NCI-H2196 treated with DMSO at 0.1 percent for 48 hours (cell line): ENCODE measurements around the gene CEP112.

ENCODE experiments used
- DNase-seq: peaks from one replicate; lab custom pipeline; 2025; ENCODE audit not compliant: unreplicated experiment; lab: John Stamatoyannopoulos, UW

Gene CEP112

DNA sequence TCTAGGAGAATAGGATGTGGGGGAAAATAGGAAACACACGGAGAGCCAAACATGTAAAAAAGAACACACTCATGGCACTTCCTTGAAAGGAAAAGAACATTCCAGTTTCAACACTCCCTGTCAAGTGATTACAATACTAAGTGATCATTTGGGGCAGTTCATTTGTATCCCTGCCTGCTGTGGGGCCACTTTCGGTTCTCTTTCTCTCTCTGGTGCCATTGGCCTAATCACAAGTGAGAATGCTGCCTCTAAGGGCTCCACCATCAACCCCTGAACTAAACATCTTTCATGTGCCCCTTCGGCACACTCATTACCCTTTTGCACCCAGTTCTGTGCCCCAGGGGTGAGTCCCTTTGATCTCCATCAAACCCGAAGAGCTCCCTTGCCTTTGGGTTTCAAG is 197.3 kb downstream of the CEP112 start:
- no peak for DNase-seq

DNA sequence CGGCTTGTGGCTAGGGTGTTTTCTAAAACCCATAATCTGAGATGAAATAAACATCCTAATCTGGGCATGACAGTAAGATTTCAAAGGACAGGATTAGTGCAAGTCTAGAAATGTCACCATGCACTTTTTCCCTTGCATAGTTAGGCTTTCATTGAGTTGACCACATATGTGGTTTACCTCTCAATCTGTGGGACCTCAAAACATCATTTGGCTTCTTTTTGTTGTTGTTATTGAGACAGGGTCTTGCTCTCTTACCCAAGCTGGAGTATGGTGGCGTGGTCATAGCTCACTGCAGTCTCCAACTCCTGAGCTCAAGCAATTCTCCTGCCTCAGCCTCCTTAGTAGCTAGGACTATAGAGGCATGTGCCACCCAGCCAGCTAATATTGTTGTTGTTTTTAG is 197.8 kb downstream of the CEP112 start:
- no peak for DNase-seq

DNA sequence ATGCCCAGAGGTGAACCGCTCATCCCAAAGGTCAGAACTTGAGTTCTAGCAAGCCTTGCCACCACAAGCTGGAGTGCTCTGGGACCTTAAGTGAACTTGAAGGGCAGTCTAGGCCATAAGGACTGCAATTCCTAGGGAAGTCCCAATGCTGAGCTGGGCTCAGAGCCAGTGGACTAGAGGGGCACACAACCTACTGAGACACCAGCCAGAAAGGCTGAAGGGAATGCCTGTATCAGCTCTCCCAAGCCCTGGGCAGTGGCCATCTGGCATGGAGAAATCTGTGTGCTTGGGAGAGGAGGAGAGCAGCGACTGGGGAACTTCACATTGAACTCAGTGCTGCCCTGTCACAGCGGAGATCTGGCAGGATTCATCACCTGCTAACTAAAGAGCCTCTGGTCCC is 201.3 kb downstream of the CEP112 start:
- no peak for DNase-seq

DNA sequence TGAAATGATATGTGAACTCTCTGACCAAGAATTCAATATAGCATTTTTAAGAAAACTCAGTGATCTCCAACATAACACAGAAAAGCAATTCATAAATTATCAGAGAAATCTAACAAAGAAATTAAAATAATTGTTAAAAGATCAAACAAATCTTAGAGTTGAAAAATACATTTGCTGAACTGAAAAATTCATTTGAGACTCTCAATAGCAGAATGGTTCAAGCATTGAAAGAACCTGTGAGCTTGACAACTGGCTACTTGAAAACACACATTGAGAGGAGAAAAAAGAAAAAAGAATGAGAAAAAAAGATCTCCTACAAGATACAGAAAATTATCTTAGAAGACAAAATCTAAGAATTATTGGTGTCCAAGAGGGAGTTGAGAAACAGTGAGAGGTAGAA is 203.5 kb downstream of the CEP112 start:
- DNase-seq, result no peak

DNA sequence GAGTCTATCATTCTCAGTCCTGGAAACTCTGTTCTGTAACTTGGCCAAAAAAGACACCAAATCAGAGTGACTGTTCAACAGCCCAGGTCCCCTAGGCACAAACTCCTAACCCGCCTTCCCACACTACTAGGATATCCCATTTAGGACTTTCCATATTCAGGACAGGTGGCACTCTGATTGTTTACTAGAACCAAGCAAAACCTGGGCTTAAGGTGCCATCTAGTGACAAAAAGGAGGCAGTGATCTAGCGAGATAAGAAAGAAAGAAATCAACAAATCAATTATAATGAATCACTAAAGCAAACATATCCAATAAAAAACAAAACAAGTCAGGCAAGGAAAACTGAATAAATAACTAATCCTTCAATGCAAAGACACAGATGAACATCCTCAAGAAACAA is 203.9 kb downstream of the CEP112 start:
- no peak for DNase-seq

DNA sequence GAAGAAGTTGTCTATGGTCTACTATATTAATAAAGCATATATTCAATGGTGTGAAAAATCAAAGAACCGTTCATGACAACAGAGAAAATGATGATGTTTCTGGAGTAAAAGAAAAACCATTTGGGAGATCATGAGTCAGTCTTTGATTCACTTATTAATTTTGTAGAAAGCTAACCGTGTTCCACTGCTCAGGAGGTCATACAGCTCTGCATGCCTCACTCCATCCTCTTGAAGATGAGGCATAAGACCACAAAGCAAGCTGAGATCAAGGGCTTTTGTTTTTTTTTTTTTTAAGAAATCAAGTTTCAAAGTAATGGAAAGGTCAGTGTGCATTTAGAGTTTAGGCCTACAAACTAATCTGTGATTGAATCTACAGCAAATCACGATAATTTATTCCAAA is 206.4 kb downstream of the CEP112 start:
- no peak for DNase-seq

DNA sequence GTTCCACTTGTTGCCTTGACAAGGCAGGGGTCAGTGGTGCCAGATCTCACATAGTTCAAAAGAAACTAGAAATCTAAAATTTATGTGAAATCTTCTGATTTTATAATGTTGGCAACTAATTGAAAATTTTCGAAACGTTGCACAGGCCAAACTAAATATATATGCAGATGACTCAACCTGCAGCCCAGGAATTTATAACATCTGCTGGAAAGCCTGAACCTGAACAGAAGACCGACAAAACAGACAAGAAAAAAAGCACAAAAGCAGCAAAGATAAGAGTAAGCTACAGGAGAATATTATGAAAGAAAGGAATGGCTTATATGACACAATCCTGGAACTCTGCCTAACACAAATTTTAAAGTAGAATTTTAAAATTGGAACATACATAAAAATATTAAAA is 207.6 kb downstream of the CEP112 start:
- no peak for DNase-seq

DNA sequence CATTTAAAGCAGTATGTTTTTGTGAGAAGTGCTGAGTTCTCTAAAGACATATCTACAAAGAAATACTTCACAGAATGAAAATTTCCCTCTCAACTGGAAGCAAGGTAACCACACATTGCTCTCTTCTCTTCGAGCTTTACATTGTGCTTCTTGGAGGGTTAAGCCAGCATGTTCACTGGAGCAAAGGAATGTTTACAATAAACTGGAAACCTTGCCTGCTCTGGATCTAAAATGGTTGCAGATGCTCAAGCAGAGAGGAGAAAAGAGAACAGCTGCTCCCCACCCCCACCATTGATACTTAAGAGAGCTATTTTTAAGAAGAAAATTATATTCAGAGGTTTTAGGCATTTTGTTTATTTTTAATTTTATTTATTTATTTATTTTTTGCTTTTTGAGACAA is 213.1 kb downstream of the CEP112 start:
- DNase-seq, result no peak

DNA sequence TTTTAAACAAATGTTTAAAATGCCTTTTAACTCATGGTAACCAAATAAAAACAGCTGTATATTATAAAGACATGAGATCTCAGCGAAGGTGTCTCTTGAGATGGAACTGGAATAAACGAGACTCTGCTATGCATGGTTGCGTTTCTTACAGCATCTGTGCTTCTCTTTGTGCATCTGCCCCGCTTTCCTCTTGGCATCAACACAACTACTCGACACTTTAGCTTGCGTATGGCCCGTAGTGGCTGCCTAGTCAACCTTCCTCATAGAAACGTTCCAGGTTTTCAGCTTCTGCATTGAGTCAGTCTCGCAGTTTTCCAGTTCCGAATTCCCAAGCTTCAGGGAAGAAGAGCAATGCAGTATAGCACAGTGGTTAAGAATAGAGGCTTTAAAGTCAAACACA is 214.9 kb downstream of the CEP112 start:
- DNase-seq, result no peak

DNA sequence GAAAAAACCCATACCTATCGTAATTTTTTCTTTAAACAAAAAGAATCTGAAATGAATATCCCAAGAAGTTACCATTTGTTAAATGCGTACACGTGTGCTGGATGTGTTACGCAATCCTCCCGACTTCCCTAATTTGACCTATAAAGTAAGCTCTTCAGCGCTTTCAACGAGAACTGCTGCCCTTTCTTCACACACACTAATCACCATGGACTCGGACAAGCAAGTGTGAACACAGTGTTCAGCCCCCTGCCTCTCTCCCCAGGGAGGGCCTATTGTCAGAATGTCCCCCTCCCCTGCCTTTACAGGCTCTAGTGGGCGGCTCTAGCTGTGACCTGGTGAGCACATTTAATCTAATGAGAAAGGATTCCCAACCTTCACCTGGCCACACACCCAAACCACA is 216.1 kb downstream of the CEP112 start:
- no peak for DNase-seq

DNA sequence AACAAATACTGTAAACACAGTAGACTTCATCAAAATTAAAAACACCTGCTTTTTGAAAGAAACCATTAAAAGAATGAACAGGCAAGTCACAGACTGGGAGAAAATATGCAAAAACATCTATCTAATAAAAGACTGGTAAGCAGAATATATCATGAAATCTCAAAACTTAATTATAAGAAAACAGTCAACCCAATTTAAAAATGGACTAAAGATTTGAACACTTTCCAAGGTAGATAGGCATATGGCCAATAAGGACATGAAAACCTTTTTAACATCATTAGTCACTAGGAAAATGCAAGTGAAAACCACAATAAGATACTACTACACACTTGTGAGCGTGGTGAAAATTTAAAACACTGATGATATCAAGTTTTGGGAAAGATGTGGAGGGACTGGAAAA is 218.7 kb downstream of the CEP112 start:
- no peak for DNase-seq

DNA sequence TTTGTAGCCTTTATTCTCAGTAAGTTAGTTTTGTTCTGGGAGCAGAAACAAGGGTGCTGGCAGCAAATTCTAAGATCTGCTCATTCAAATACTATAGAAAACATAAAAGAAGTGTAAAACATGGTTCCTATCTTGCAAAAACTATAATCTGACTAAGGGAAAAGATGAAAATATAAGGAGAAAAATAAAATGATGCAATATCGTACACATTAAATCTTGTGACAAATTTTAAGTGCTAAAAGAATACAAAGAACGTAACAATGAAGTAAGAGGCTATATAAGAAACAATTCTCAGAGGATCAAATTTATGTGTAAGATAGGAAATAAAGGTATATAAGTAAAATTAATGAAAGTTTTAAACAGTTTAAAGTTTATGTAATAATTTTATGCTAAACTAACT is 224.6 kb downstream of the CEP112 start:
- no peak for DNase-seq

DNA sequence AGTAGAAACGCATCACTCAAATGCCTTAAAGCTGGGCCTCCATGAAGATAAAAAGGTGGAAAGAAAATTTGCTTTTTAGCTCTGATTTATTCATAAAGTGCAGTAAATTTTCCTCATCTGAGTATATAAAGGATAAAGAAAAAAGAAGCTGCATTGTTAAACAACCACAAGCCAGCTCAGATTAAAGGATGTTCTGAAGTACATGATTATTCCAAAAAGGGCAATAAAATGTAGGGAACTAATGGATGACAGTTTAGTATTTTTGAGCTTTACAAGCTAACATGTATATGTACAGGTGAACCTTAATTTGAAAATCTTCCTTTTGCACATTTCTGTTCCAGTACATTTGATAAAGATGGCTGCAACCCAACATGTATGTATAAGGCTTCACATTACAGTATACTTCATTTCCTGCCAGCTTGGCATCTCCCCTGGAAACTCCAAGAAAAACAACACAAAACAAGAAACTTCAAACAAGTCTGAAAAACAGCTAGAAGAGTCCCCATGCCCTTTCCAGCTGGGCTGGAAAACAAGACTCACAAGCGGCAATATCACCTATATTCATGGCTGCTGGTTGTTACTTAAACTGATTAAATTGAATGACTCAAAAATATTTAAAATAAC is 225.7 kb downstream of the CEP112 start:
- DNase-seq, result no peak

DNA sequence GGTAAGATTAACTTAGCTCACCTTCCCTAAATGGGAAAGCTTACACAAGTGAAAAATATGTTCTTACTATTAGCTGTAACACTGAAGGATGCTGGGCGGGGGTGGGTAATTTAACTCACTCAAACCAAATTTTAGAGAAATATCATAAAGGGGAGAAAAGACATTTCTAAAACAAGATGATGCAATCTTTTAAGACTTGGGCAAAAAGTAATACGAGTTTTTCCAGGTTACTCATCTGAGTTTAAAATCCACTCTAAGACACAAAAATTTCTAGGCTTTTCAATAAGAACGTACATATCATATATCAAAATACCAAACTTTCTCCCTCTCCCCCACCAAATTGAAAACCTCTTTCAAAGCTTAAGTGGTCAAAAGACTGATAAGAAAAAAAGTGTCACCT is 228.8 kb downstream of the CEP112 start:
- DNase-seq, result no peak

DNA sequence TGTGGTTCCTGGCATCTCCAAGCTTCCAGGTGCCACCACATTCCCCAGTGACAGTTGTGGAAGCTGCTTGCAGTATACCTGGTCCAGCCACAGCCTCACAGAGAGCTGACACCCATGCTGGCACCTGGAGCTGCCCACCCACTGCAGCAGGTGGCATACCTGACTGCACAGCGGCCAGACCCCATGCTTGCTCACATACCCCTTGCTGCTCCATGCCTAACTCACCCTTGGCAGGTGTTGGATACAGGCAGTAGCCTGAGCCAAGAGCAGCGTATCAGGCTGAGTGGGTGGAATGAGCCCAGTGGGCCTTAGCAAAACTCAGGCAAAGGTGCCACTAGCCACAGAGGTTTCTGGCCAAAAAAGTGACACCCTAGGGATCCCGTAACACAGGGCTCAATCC is 232.3 kb downstream of the CEP112 start:
- DNase-seq, result no peak

DNA sequence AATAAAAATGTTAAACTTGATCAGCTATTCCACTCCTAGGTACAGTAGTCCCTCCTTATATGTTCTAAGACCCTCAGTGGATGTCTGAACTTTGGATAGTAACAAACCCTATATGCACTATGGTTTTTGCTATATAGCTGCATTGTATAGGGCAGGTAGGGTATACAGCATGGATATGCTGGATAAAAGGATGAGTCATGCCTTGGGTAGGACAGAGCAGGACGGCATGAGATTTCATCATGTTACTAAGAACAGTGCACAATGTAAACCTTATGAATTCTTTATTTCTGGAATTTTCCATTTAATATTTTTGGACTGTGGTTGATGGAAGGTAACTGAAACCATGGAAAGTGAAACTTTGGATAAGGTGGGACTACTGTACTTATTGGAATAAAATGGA is 235.1 kb downstream of the CEP112 start:
- DNase-seq, result no peak

DNA sequence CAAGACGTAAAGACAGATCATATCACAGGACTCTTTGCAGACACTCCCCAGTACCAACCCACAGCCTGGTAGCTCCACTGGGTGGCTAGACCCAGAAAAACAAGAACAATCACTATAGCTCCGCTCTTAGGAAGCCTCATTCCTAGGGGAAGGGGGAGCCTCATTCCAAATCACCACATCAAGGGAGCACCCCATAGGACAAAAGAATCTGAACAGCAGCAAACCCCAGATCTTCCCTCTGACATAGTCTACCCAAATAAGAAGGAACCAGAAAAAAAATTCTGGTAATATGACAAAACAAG is 237.8 kb downstream of the CEP112 start:
- DNase-seq, result no peak

DNA sequence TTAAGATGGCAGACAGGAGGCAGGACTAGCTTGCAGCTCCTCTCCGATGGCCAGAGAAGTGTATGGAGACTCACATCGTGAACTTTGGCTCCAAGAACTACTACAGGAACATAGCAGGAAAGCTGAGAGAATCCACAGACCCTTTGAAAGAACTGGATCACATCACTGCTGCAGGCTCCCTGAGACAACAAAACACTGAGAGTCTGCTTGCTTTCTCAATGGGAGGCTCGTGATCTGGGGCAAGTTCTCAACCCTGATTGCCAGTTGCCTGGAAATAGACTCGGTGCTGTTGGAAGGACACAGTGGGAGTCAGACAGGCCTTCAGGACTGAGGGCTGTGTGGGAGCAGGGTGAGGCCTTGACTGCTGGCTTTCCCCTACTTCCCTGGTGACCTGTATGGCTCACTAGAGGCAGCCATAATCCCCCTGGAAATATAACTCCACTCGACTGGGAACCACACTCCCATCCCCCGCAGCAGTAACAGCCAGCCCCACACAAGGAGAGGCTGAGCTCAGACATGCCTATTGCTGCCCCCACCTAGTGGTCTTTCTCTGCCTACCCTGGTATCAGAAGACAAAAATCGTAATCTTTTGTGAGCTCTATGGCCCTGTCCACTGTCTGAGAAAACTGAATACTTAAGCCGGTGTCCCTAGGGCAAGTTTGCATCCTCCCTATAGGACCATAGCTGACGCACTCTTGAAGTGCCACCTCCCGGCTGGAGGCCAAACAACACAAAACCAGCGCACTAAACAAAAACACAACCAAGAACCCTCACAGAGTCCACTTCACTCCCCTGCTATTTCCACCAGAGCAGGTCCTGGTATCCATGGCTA is 238.4 kb downstream of the CEP112 start:
- no peak for DNase-seq

DNA sequence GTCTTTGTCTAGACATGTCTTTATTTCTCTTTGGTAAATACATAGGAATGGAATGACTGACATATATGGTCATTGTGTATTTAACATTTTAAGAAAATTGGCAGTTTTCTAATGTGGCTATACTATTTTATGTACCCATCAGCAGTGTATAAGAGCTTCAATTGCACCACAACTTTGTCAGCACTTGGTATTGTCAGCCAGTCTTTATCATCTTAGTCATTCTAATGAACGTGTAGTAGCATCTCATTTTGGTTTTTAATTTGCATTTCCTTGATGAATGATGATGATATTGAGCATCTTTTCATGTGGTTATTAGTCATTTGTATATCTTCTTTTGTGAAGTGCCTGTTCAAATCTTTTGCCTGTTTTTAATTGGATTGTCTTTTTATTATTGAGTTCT is 239.3 kb downstream of the CEP112 start:
- no peak for DNase-seq

DNA sequence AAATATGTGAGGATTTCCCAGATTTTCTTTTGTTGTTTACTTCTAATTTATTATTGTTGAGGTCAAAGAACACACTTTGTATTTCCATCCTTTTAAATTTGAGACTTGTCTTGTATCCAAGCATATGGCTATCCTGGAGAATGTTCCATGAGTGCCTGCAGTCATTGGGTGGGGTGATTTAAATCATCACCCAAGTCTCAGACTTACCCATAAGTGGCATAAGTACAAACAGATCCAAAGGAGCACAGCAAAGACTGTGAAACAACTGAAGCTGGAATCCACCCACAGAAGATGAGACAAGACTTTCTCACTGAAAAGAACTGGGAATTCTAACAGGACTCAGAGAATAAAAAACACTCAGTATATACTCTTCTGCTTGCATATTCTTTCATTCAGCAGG is 239.9 kb downstream of the CEP112 start:
- no peak for DNase-seq

DNA sequence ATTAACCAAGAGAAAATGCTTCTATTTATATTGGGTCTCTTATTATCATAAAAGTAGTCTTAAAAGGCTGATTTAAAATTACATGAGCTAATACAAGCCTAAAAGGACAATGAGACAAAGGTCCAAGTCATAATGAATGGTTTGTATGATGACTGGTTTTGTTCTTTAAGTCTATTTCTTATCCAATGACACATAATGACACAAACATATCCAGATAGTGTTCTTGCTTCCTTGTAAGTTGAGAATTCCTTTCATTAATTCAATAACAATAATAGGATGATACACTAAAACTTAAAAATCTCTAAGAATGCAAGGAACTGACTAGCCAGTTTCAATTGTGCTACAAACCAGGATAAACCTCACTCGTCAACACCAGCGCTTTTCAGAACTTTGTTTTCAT is 244.1 kb downstream of the CEP112 start:
- no peak for DNase-seq

DNA sequence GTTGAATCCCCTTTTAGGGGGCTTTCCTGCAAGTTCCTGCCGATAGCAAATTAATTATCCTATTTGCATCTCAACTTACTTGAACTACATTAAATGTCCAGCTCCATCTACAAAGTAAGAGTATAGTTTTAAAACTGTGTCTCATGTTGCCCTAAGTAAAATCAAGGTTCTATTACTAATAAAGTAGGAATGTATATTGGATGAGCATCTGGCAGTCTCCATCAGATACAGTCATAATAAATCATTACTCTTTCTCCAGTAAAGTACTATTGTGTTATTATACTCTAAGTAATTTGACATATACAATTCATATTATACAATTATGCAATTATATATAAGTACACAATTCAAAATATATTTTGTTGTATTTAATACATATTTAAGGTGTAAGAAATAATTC is 249.3 kb downstream of the CEP112 start:
- no peak for DNase-seq

DNA sequence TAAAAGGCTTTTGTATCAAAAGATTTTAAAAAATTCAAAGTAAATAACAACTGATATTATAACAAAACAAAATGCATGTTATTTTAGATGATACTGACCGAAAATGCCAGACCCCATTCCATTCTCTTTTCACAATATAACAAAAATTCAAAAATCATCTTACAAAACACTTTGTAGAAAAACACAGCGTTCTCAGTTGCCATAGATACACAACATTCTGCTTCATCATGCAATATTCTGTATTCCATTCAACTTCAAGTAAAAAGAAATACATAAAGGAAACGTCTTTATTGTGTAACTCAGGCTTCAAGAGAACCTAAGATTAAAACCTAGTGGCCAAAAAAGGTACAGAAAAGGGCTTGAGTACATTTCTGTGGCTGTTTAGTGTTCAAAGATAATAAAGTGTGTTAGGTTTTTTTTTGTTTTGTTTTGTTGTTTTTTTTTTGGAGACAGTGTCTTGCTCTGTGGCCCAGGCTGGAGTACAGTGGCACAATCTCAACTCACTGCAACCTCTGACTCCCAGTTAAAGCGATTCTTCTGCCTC is 250.5 kb downstream of the CEP112 start:
- no peak for DNase-seq
